ENCODE measurements around the gene DLG3. TPM values are rescaled to one million over a fixed set of nuclear protein-coding genes. Genes with fewer than 3 reads are reported as not detected.
"Not testable (repeated sequence)": the region's sequence is repeated elsewhere in the genome, so short reads cannot be mapped to it uniquely, and the experiment has no call there.

DLG3 gene
- polyA plus RNA-seq, 2 of the 4 experiments (the other 2 are of a cell fraction), result 3.2 to 12.8 TPM

DNA sequence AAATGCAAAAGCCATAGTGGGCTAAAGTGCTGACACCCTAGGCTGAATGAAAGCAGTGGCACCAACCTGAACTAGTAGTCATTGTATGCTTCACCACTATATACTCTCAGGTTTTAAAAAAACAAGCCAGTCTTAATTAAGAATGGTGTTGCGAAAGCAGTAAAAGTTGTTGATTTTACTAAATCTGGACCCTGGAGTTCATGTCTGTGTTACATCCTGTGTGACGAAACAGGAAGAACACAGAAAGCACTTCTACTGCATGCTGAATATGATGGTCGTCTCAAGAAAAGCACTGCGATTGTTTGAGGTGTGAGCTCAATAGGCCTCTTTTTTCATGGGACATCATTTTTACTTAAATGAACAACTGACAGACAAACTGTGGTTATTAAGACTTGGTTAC, 45.7 kb upstream of the DLG3 start:
- Histone ChIP-seq H3K4me1 (no peaks in the 10 kb centered on the region), H3K4me2 (no peak overlapping the region), H3K4me3 (no peak overlapping the region), H3K27ac (no peak overlapping the region), H3K9me3 (no peaks in the 10 kb centered on the region)
- WGBS (ENCODE audit: missing lambda C conversion rate), result 91% methylated on average over 4 of the region's 4 CpGs
- TF ChIP-seq POLR2A (IDR thresholded peaks at IDR 0.05; ENCODE audit: low read length) (no peak), RNF2 (IDR thresholded peaks at IDR 0.05; ENCODE audit: borderline replicate concordance, low read depth) (no peak), HOXA7 (CRISPR knock-in tag; IDR thresholded peaks at IDR 0.05) (no peak)
- TF ChIP-seq, protein P1, sequence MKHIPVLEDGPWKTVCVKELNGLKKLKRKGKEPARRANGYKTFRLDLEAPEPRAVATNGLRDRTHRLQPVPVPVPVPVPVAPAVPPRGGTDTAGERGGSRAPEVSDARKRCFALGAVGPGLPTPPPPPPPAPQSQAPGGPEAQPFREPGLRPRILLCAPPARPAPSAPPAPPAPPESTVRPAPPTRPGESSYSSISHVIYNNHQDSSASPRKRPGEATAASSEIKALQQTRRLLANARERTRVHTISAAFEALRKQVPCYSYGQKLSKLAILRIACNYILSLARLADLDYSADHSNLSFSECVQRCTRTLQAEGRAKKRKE (CRISPR knock-in tag; IDR thresholded peaks at IDR 0.05; ENCODE audit: low read depth), result no peak
- FAIRE-seq (peak; percentile 39), ATAC-seq (no peak), DNase-seq (ENCODE audit: low read depth in 1 of 2, low spot score in 1 of 2) (peak in 1 of 2 experiments; percentile 2)
- POLR2A ChIA-PET, result no interaction called here
- CTCF ChIA-PET, result no interaction called here

DNA sequence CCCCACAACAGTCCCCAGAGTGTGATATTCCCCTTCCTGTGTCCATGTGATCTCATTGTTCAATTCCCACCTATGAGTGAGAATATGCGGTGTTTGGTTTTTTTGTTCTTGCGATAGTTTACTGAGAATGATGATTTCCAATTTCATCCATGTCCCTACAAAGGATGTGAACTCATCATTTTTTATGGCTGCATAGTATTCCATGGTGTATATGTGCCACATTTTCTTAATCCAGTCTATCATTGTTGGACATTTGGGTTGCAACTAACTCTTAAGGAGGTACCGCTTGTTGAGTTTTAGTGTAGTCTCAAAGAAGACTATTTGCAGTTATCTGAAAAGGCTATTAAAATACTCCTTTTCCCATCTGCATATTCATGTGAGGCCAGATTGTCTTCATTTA, 44.5 kb upstream of the DLG3 start:
- CTCF ChIA-PET, result interaction anchor here (0.9 kb wide), 1 partner anchor 13 kb away, joined by 3 read pairs; no protein-coding TSS in a partner anchor
- H3K9me3 ChIP-seq; H3K4me3 ChIP-seq; POLR2A ChIA-PET; DNase-seq (ENCODE audit: low read depth in 1 of 2, low spot score in 1 of 2); ATAC-seq; H3K4me2 ChIP-seq; H3K27ac ChIP-seq; FAIRE-seq; H3K4me1 ChIP-seq: not testable (repeated sequence)
- WGBS (ENCODE audit: missing lambda C conversion rate), result 100% methylated on average over 1 of the region's 3 CpGs

DNA sequence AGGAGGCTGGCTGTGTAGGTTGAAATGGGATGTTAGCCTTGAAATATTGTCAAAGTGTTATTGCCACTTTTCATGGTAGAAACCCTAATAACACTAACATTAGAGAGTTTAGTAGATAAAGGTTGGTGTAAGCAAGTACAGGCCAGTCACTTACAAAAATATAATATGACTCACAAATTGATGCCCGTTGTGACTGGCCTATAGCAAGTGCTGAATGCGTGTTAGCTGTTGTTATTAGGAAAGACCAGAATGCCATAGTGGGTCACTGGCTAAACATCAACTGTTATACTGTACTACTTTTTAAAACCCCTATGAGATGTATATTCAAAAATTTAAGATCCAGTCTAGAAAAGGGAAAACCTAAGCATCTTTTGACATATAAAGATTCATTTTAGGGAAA, 41.9 kb upstream of the DLG3 start:
- WGBS (ENCODE audit: missing lambda C conversion rate), result 88% methylated on average over 2 of the region's 2 CpGs
- POLR2A ChIA-PET, result no interaction called here

DNA sequence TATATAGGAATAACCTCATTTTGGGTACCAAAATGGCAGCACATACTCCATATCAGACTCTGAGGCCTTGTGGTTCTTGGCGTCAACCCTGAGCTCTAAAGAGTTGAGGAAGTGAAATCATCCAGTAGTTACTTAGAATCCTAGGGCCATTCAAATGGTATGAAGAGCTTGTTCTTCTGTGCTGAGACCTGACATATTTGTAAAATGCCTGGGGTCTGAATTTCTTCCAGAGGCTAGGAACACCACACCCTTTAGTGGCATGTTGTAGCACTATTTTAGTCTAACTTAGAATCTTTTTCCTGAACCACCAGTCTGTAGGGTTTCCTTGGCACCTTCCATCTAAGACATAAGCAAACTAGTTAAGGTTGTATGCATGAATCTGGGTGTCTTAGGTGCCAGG, 39.6 kb upstream of the DLG3 start:
- 100% methylated on average over 1 of the region's 1 CpG for WGBS (ENCODE audit: missing lambda C conversion rate)
- no peak overlapping the region for H3K4me2 ChIP-seq
- no peaks in the 10 kb centered on the region for H3K4me1 ChIP-seq
- no peaks in the 10 kb centered on the region for H3K9me3 ChIP-seq
- H3K27ac ChIP-seq, result no peak overlapping the region
- ChIA-PET CTCF (interaction anchor here (0.6 kb wide), 2 partner anchors 7 to 28 kb away, joined by 3 read pairs; no protein-coding TSS in a partner anchor), POLR2A (no interaction called here)
- no peak for TF ChIP-seq CHD4 (IDR thresholded peaks at IDR 0.05; ENCODE audit: borderline replicate concordance)
- TF ChIP-seq HOXB5 (CRISPR knock-in tag; IDR thresholded peaks at IDR 0.05), result no peak
- TF ChIP-seq RNF2 (IDR thresholded peaks at IDR 0.05; ENCODE audit: borderline replicate concordance, low read depth), result no peak
- TF ChIP-seq RCOR1 (IDR thresholded peaks at IDR 0.05; ENCODE audit: low read depth, low read length), result no peak
- no peak for TF ChIP-seq ZSCAN20 (CRISPR knock-in tag; IDR thresholded peaks at IDR 0.05)
- TF ChIP-seq RARB (CRISPR knock-in tag; IDR thresholded peaks at IDR 0.05), result no peak
- TF ChIP-seq KDM5A (IDR thresholded peaks at IDR 0.05), result no peak
- TF ChIP-seq CEBPB (IDR thresholded peaks at IDR 0.05), result no peak
- no peak for TF ChIP-seq EHF (CRISPR knock-in tag; IDR thresholded peaks at IDR 0.05)
- TF ChIP-seq, protein P2, sequence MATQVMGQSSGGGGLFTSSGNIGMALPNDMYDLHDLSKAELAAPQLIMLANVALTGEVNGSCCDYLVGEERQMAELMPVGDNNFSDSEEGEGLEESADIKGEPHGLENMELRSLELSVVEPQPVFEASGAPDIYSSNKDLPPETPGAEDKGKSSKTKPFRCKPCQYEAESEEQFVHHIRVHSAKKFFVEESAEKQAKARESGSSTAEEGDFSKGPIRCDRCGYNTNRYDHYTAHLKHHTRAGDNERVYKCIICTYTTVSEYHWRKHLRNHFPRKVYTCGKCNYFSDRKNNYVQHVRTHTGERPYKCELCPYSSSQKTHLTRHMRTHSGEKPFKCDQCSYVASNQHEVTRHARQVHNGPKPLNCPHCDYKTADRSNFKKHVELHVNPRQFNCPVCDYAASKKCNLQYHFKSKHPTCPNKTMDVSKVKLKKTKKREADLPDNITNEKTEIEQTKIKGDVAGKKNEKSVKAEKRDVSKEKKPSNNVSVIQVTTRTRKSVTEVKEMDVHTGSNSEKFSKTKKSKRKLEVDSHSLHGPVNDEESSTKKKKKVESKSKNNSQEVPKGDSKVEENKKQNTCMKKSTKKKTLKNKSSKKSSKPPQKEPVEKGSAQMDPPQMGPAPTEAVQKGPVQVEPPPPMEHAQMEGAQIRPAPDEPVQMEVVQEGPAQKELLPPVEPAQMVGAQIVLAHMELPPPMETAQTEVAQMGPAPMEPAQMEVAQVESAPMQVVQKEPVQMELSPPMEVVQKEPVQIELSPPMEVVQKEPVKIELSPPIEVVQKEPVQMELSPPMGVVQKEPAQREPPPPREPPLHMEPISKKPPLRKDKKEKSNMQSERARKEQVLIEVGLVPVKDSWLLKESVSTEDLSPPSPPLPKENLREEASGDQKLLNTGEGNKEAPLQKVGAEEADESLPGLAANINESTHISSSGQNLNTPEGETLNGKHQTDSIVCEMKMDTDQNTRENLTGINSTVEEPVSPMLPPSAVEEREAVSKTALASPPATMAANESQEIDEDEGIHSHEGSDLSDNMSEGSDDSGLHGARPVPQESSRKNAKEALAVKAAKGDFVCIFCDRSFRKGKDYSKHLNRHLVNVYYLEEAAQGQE (IDR thresholded peaks at IDR 0.05), result no peak
- no peak for TF ChIP-seq SMC3 (IDR thresholded peaks at IDR 0.05)
- TF ChIP-seq TP53 (CRISPR knock-in tag; IDR thresholded peaks at IDR 0.05), result no peak
- FAIRE-seq, result no peak
- ATAC-seq, result no peak
- no peak overlapping the region for H3K4me3 ChIP-seq
- no peak for DNase-seq (ENCODE audit: low read depth in 1 of 2, low spot score in 1 of 2)

More for the DNA sequence above, 41.9 kb upstream of the DLG3 start:
- Histone ChIP-seq H3K4me1 (no peaks in the 10 kb centered on the region), H3K9me3 (no peaks in the 10 kb centered on the region), H3K4me2 (no peak overlapping the region), H3K4me3 (no peak overlapping the region), H3K27ac (no peak overlapping the region)
- DNase-seq (ENCODE audit: low read depth in 1 of 2, low spot score in 1 of 2) (no peak), ATAC-seq (no peak), FAIRE-seq (no peak)
- CTCF ChIA-PET, result no interaction called here
- TF ChIP-seq POLR2AphosphoS2 (conservative IDR thresholded peaks at IDR 0.05; ENCODE audit: low read length) (no peak), HEYL (CRISPR knock-in tag; IDR thresholded peaks at IDR 0.05) (no peak)
